Trophoblast cell (in vitro differentiated cells and primary cell): ENCODE data around the gene GLIS1.

Experiments
- DNase-seq, 2 donors: peaks; one replicate each; pipeline ENCODE4 v3.0.0-alpha.2; 2016
- H2AFZ ChIP-seq: 2 replicates; pipeline ENCODE4 v1.6.1; 2013; ENCODE audit warnings: low read length, moderate library complexity, mild to moderate bottlenecking; ENCODE audit not compliant: insufficient read depth, poor library complexity
- H2AK5ac ChIP-seq: 2 replicates; pipeline ENCODE4 v1.6.1; 2013; ENCODE audit warnings: mild to moderate bottlenecking, low read length
- H2BK120ac ChIP-seq: 2 replicates; pipeline ENCODE4 v1.6.1; 2013; ENCODE audit warnings: low read length, mild to moderate bottlenecking, moderate library complexity; ENCODE audit not compliant: insufficient read depth, poor library complexity
- H2BK12ac ChIP-seq: 2 replicates; pipeline ENCODE4 v1.6.1; 2013; ENCODE audit warnings: mild to moderate bottlenecking, low read length, moderate library complexity
- H2BK5ac ChIP-seq: 2 replicates; pipeline ENCODE4 v1.6.1; 2013; ENCODE audit warnings: low read length, low read depth, moderate library complexity, mild to moderate bottlenecking; ENCODE audit not compliant: poor library complexity
- H3K14ac ChIP-seq: 2 replicates; pipeline ENCODE4 v1.6.1; 2013; ENCODE audit warnings: mild to moderate bottlenecking, low read length
- H3K18ac ChIP-seq: 2 replicates; pipeline ENCODE4 v1.6.1; 2013; ENCODE audit warnings: mild to moderate bottlenecking, low read length
- H3K23ac ChIP-seq: 2 replicates; pipeline ENCODE4 v1.6.1; 2013; ENCODE audit warnings: low read length
- H3K27ac ChIP-seq: 2 replicates; pipeline ENCODE4 v1.5.1; 2013; ENCODE audit warnings: low read depth, mild to moderate bottlenecking, inconsistent platforms, low read length, moderate library complexity
- H3K27me3 ChIP-seq: 2 replicates; pipeline ENCODE4 v1.6.1; 2013; ENCODE audit warnings: inconsistent platforms, mild to moderate bottlenecking, low read length, moderate library complexity; ENCODE audit not compliant: insufficient read depth
- H3K36me3 ChIP-seq, 2 experiments: 1 replicate in 1 of 2; 2 replicates in 1 of 2; pipeline ENCODE4 v1.6.1; 2013; ENCODE audit warnings: low read length in 2 of 2, mild to moderate bottlenecking in 2 of 2, moderate library complexity in 1 of 2; ENCODE audit not compliant: insufficient read depth in 2 of 2, control insufficient read depth in 1 of 2
- H3K4ac ChIP-seq: 2 replicates; pipeline ENCODE4 v1.6.1; 2013; ENCODE audit warnings: low read depth, mild to moderate bottlenecking, low read length, moderate library complexity
- H3K4me1 ChIP-seq, 2 experiments: 1 replicate in 1 of 2; 2 replicates in 1 of 2; pipeline ENCODE4 v1.6.1; 2013; ENCODE audit warnings: low read length in 2 of 2, mild to moderate bottlenecking in 2 of 2, moderate library complexity in 1 of 2; ENCODE audit not compliant: insufficient read depth in 2 of 2, control insufficient read depth in 1 of 2
- H3K4me2 ChIP-seq: 2 replicates; pipeline ENCODE4 v1.6.1; 2013; ENCODE audit warnings: inconsistent platforms, mild to moderate bottlenecking, low read length, moderate library complexity
- H3K4me3 ChIP-seq: 2 replicates; pipeline ENCODE4 v1.5.1; 2013; ENCODE audit warnings: mild to moderate bottlenecking, low read depth, low read length, inconsistent platforms
- H3K79me1 ChIP-seq: one replicate; pipeline ENCODE4 v1.6.1; 2013; ENCODE audit warnings: low read length
- H3K79me2 ChIP-seq: 2 replicates; pipeline ENCODE4 v1.6.1; 2013; ENCODE audit warnings: low read length, mild to moderate bottlenecking; ENCODE audit not compliant: control insufficient read depth, insufficient read depth, poor library complexity
- H3K9ac ChIP-seq: 2 replicates; pipeline ENCODE4 v1.6.1; 2013; ENCODE audit warnings: mild to moderate bottlenecking, low read length
- H3K9me3 ChIP-seq: 2 replicates; pipeline ENCODE4 v1.6.1; 2013; ENCODE audit warnings: low read depth, mild to moderate bottlenecking, control low read depth, inconsistent platforms, low read length; ENCODE audit not compliant: insufficient read depth
- H4K12ac ChIP-seq: 2 replicates; pipeline ENCODE4 v1.6.1; 2013; ENCODE audit warnings: low read depth, mild to moderate bottlenecking, low read length, moderate library complexity
- H4K8ac ChIP-seq: 2 replicates; pipeline ENCODE4 v1.6.1; 2013; ENCODE audit warnings: low read depth, mild to moderate bottlenecking, low read length, moderate library complexity
- H4K91ac ChIP-seq: one replicate; pipeline ENCODE4 v1.6.1; 2013; ENCODE audit warnings: low read depth, mild to moderate bottlenecking, low read length, moderate library complexity
- WGBS: extraction: QIAGEN DNeasy Blood & Tissue Kit; methylation state at CpG from one replicate; pipeline ENCODE4 v1.1.7; 2013; ENCODE audit warnings: missing lambda C conversion rate; ENCODE audit not compliant: insufficient read length, insufficient coverage; ENCODE audit errors: extremely low coverage; 5-methylcytosine and 5-hydroxymethylcytosine counted together

The GLIS1 gene

GRCh38 chr1:53511323-53511932 is 227.5 kb downstream of the GLIS1 start:
- Histone ChIP-seq H3K9me3 (no peaks in the 10 kb centered on the region), H2AK5ac (no peak overlapping the region), H2BK120ac (no peak overlapping the region), H3K27me3 (no peaks in the 10 kb centered on the region), H2BK5ac (no peak overlapping the region), H3K4me2 (peak overlapping the region; percentile 30), H3K4me3 (no peak overlapping the region), H3K14ac (no peak overlapping the region), H4K91ac (peak overlapping the region; percentile 21), H3K79me2 (no peaks in the 10 kb centered on the region), H4K8ac (no peak overlapping the region), H3K4me1 (peaks cover 11 to 21% of the 10 kb centered on the region in 2 experiments), H3K36me3 (no peaks in the 10 kb centered on the region), H3K9ac (no peak overlapping the region), H3K18ac (no peak overlapping the region), H3K23ac (no peak overlapping the region), H4K12ac (no peak overlapping the region), H3K27ac (peak overlapping the region; percentile 3), H2AFZ (no peak overlapping the region), H2BK12ac (no peak overlapping the region), H3K79me1 (peaks cover 6% of the 10 kb centered on the region), H3K4ac (no peak overlapping the region)
- no CpG with 5 or more reads among the region's 13 CpGs for WGBS
- no peak for DNase-seq

- Histone ChIP-seq H2AFZ (no peak overlapping the region), H3K9ac (no peak overlapping the region), H2BK12ac (no peak overlapping the region), H3K79me1 (peaks cover 6% of the 10 kb centered on the region), H3K4me3 (no peak overlapping the region), H3K27me3 (no peaks in the 10 kb centered on the region), H4K12ac (no peak overlapping the region), H2AK5ac (no peak overlapping the region), H4K8ac (no peak overlapping the region), H3K4me1 (peaks cover 11 to 21% of the 10 kb centered on the region in 2 experiments), H3K23ac (no peak overlapping the region), H2BK5ac (no peak overlapping the region), H3K36me3 (no peaks in the 10 kb centered on the region), H3K9me3 (no peaks in the 10 kb centered on the region), H3K4me2 (no peak overlapping the region), H2BK120ac (no peak overlapping the region), H4K91ac (no peak overlapping the region), H3K79me2 (no peaks in the 10 kb centered on the region), H3K27ac (no peak overlapping the region), H3K14ac (no peak overlapping the region), H3K18ac (no peak overlapping the region), H3K4ac (no peak overlapping the region)
- WGBS: no CpG with 5 or more reads among the region's 7 CpGs
- no peak for DNase-seq
Observed at GRCh38 chr1:53510215-53510614, 228.7 kb downstream of the GLIS1 start.

GRCh38 chr1:53509775-53510174 is 229.2 kb downstream of the GLIS1 start:
- no peaks in the 10 kb centered on the region for H3K27me3 ChIP-seq
- no peak overlapping the region for H4K8ac ChIP-seq
- no peaks in the 10 kb centered on the region for H3K9me3 ChIP-seq
- H2BK5ac ChIP-seq: no peak overlapping the region
- no peak overlapping the region for H2BK120ac ChIP-seq
- H3K4ac ChIP-seq: no peak overlapping the region
- H3K9ac ChIP-seq: no peak overlapping the region
- DNase-seq: no peak
- no peak overlapping the region for H2AK5ac ChIP-seq
- H4K12ac ChIP-seq: no peak overlapping the region
- H3K4me3 ChIP-seq: no peak overlapping the region
- H3K4me2 ChIP-seq: no peak overlapping the region
- H3K79me2 ChIP-seq: no peaks in the 10 kb centered on the region
- H3K4me1 ChIP-seq: peaks cover 11 to 21% of the 10 kb centered on the region in 2 experiments
- H3K18ac ChIP-seq: no peak overlapping the region
- peaks cover 6% of the 10 kb centered on the region for H3K79me1 ChIP-seq
- H3K23ac ChIP-seq: no peak overlapping the region
- no peaks in the 10 kb centered on the region for H3K36me3 ChIP-seq
- no peak overlapping the region for H2BK12ac ChIP-seq
- H3K27ac ChIP-seq: no peak overlapping the region
- H2AFZ ChIP-seq: no peak overlapping the region
- H3K14ac ChIP-seq: no peak overlapping the region
- H4K91ac ChIP-seq: no peak overlapping the region
- WGBS: no CpG with 5 or more reads among the region's 13 CpGs

- H2AFZ ChIP-seq: no peak overlapping the region
- H2BK5ac ChIP-seq: no peak overlapping the region
- no peaks in the 10 kb centered on the region for H3K36me3 ChIP-seq
- no peaks in the 10 kb centered on the region for H3K27me3 ChIP-seq
- no peak overlapping the region for H3K9ac ChIP-seq
- H2BK12ac ChIP-seq: no peak overlapping the region
- no peak overlapping the region for H3K4me3 ChIP-seq
- no CpG with 5 or more reads among the region's 23 CpGs for WGBS
- no peak overlapping the region for H3K14ac ChIP-seq
- H3K4me1 ChIP-seq: peaks cover 11 to 21% of the 10 kb centered on the region in 2 experiments
- H4K8ac ChIP-seq: no peak overlapping the region
- no peak overlapping the region for H3K23ac ChIP-seq
- no peak overlapping the region for H4K12ac ChIP-seq
- H2AK5ac ChIP-seq: no peak overlapping the region
- H3K79me2 ChIP-seq: no peaks in the 10 kb centered on the region
- no peak for DNase-seq
- no peaks in the 10 kb centered on the region for H3K9me3 ChIP-seq
- no peak overlapping the region for H4K91ac ChIP-seq
- H3K4ac ChIP-seq: no peak overlapping the region
- H3K27ac ChIP-seq: no peak overlapping the region
- no peak overlapping the region for H2BK120ac ChIP-seq
- no peak overlapping the region for H3K4me2 ChIP-seq
- no peak overlapping the region for H3K18ac ChIP-seq
- peaks cover 6% of the 10 kb centered on the region for H3K79me1 ChIP-seq
Observed at GRCh38 chr1:53508991-53509666, 229.8 kb downstream of the GLIS1 start.
